Uterus (tissue), 4 donors: ENCODE results near the gene GNAL. TPM values are rescaled to one million over a fixed set of nuclear protein-coding genes. Genes with fewer than 3 reads are reported as not detected.
"Not testable (repeated sequence)": the region's sequence is repeated elsewhere in the genome, so short reads cannot be mapped to it uniquely, and the experiment has no call there.

Source experiments
- DNase-seq, 2 donors: peaks; one replicate each; pipeline ENCODE4 v3.0.0-alpha.2; 2019 to 2020
- H3K27ac ChIP-seq, 2 donors: fragments of 200-600 bp; sonication (generic); 1 replicate in 1 of 2; 2 replicates in 1 of 2; pipeline ENCODE4 v1.5.1; 2016 to 2018
- H3K27me3 ChIP-seq, 2 donors: fragments of 200-600 bp; sonication (generic); one replicate each; pipeline ENCODE4 v1.5.1; 2018 to 2019; ENCODE audit warnings: control low read depth in 1 of 2
- H3K36me3 ChIP-seq, 2 donors: fragments of 200-600 bp; sonication (generic); one replicate each; pipeline ENCODE4 v1.5.1; 2019; ENCODE audit warnings: control low read depth in 1 of 2
- H3K4me1 ChIP-seq, 2 donors: fragments of 200-600 bp; sonication (generic); one replicate each; pipeline ENCODE4 v1.5.1; 2018 to 2019; ENCODE audit warnings: control low read depth in 1 of 2
- H3K4me3 ChIP-seq, 2 donors: fragments of 200-600 bp; sonication (generic); 1 replicate in 1 of 2; 2 replicates in 1 of 2; pipeline ENCODE4 v1.5.1; 2018 to 2019; ENCODE audit warnings: mild to moderate bottlenecking in 1 of 2
- H3K9me3 ChIP-seq, 2 donors: fragments of 200-600 bp; sonication (generic); one replicate each; pipeline ENCODE4 v1.5.1; 2019; ENCODE audit warnings: control low read depth in 1 of 2
- CTCF ChIP-seq, 4 experiments: fragments of 200-600 bp in 2 of 4; fragments of 450-650 bp in 2 of 4; sonication (generic) in 2 of 4; IDR thresholded peaks; one replicate each; pipeline ENCODE4 v1.5.1; 2016 to 2019; ENCODE audit warnings: antibody characterized with exemption in 4 of 4, mild to moderate bottlenecking in 2 of 4, moderate library complexity in 1 of 4
- POLR2A ChIP-seq, 2 donors: fragments of 450-650 bp; IDR thresholded peaks; one replicate each; pipeline ENCODE4 v1.6.1; 2016; ENCODE audit warnings: antibody characterized with exemption in 2 of 2, mild to moderate bottlenecking in 1 of 2, moderate library complexity in 1 of 2
- intact Hi-C: fragments of 100-400 bp; cut with DNase I; formaldehyde crosslinking; loops from one replicate; pipeline ENCODE4 v1.15.1; 2023; ENCODE audit warnings: low total_unique reads
- total RNA-seq, 4 donors: library from RNA; depleted of rRNA in 3 of 4; stranded (reverse); fragments of >200 nt in 3 of 4; gene quantifications; one replicate each; pipeline versions ENCODE4 v1.1.0 to v1.2.4, GENCODE V29; 2014 to 2023
- donor health status: DM: yes; HTN: yes; CAD: no.

The GNAL gene
- 10 to 100 TPM in 3 of 4 donors, 1 to 10 TPM in 1; 4.6 to 20.2 (median 13.8) TPM for total RNA-seq

DNA sequence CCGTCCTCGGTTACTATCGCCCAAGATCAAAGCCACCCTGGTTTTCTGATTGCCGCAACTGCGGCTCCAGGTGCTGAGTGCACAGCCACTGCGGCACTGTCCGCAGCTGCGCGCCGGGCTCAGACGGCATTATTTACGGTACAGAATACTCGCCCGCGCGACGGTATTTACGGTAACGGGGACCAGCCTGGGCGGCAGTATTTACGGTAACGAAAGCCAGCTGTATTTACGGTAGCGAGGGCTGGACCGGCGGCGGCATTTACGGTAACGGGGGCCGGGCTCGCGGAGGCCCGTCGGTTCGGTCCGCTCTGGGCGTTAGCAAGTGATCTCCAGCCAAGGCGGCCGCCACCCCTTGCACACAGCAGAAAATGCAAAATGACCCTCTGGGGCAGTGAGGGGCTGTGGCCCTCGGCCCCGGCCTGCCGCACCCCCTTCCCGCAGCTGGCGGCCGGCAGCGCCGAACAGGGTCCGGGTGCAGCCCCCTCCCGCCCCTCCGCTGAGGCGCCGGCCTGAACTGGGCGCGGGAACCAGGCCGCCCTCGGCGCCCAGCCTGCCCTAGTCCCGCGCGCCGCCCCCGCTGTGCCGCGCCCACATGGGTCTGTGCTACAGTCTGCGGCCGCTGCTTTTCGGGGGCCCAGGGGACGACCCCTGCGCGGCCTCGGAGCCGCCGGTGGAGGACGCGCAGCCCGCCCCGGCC, at the start of gene GNAL:
Gene GNAL (plus strand): TSS at position 293 of the 697 bp plus-strand sequence. CDS start 300 bp downstream, at position 593.
- DNase-seq, result peak; percentile 72 to 76

GRCh38 chr18:11647310-11647709, 41.8 kb upstream of the GNAL start:
- H3K9me3 ChIP-seq, H3K27ac ChIP-seq, H3K36me3 ChIP-seq, DNase-seq, H3K27me3 ChIP-seq, intact Hi-C loops, H3K4me1 ChIP-seq, H3K4me3 ChIP-seq: not testable (repeated sequence)

More for the DNA sequence above, at the start of gene GNAL:
- Histone ChIP-seq H3K27ac (peak within 1 kb of the TSS; percentile 42 to 69), H3K9me3 (no peaks in the 10 kb centered on the region), H3K36me3 (no peaks in the 10 kb centered on the region), H3K27me3 (no peaks in the 10 kb centered on the region), H3K4me3 (peak within 1 kb of the TSS; percentile 30 to 71), H3K4me1 (peaks cover 4 to 6% of the 10 kb centered on the region in 2 donors)
- intact Hi-C loops, result no loop called here
- TF ChIP-seq POLR2A (IDR thresholded peaks at IDR 0.05) (no peak), CTCF (IDR thresholded peaks at IDR 0.05) (no peak)

DNA sequence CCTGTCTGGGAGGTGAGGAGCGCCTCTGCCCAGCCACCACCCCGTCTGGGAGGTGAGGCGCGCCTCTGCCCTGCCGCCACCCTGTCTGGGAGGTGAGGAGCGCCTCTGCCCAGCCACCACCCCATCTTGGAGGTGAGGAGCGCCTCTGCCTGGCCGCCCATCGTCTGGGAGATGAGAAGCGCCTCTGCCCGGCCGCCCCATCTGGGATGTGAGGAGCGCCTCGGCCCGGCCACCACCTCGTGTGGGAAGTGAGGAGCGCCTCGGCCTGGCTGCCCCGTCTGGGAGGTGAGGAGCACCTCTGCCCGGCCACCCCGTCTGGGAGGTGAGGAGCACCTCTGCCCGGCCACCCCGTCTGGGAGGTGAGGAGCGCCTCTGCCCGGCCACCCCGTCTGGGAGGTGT, 41.3 kb upstream of the GNAL start:
- intact Hi-C loops, H3K27ac ChIP-seq, H3K4me1 ChIP-seq, H3K27me3 ChIP-seq, DNase-seq, H3K4me3 ChIP-seq, H3K36me3 ChIP-seq, H3K9me3 ChIP-seq: not testable (repeated sequence)

GRCh38 chr18:11649839-11650238, 39.2 kb upstream of the GNAL start:
- no peaks in the 10 kb centered on the region for H3K9me3 ChIP-seq
- H3K4me1 ChIP-seq, result no peaks in the 10 kb centered on the region
- no peaks in the 10 kb centered on the region for H3K36me3 ChIP-seq
- no peaks in the 10 kb centered on the region for H3K27me3 ChIP-seq
- no peak overlapping the region for H3K27ac ChIP-seq
- TF ChIP-seq POLR2A (IDR thresholded peaks at IDR 0.05) (no peak), CTCF (IDR thresholded peaks at IDR 0.05) (no peak)
- no peak for DNase-seq
- intact Hi-C loops, result loop anchor here (10.0 kb wide), 1 partner anchor 385 kb away; no protein-coding TSS in a partner anchor
- no peak overlapping the region for H3K4me3 ChIP-seq

- Histone ChIP-seq H3K36me3 (no peaks in the 10 kb centered on the region), H3K27ac (no peak overlapping the region), H3K4me3 (no peak overlapping the region), H3K4me1 (no peaks in the 10 kb centered on the region), H3K9me3 (no peaks in the 10 kb centered on the region), H3K27me3 (no peaks in the 10 kb centered on the region)
- intact Hi-C loops, result loop anchor here (10.0 kb wide), 1 partner anchor 383 kb away; no protein-coding TSS in a partner anchor
- TF ChIP-seq POLR2A (IDR thresholded peaks at IDR 0.05), result no peak
- TF ChIP-seq CTCF (IDR thresholded peaks at IDR 0.05), result no peak
- DNase-seq, result no peak
These were observed 37.2 kb upstream of the GNAL start for GRCh38 chr18:11651899-11652298.

- no peak overlapping the region for H3K27ac ChIP-seq
- DNase-seq, result no peak
- H3K4me3 ChIP-seq, result no peak overlapping the region
- intact Hi-C loops, result loop anchor here (10.0 kb wide), 1 partner anchor 381 kb away; no protein-coding TSS in a partner anchor
- H3K27me3 ChIP-seq, result no peaks in the 10 kb centered on the region
- TF ChIP-seq CTCF (IDR thresholded peaks at IDR 0.05) (no peak), POLR2A (IDR thresholded peaks at IDR 0.05) (no peak)
- H3K9me3 ChIP-seq, result no peaks in the 10 kb centered on the region
- H3K4me1 ChIP-seq, result no peaks in the 10 kb centered on the region
- H3K36me3 ChIP-seq, result no peaks in the 10 kb centered on the region
These were observed 35.5 kb upstream of the GNAL start for GRCh38 chr18:11653521-11653920.
